HEK293 (cell line): ENCODE data around the gene AP5M1.

Source experiments
- CTCF ChIA-PET: fragments of 350-600 bp; formaldehyde crosslinking; extraction: SDS; loops from one replicate; lab custom pipeline; 2021; ENCODE audit warnings: antibody characterized with exemption; lab: Yijun Ruan, JAX
- POLR2A ChIA-PET: fragments of 300-600 bp; formaldehyde crosslinking; extraction: SDS; loops from one replicate; lab custom pipeline; 2020; ENCODE audit warnings: antibody characterized with exemption, inconsistent platforms; lab: Yijun Ruan, JAX
- H3K27ac ChIP-seq: fragments of 200-500 bp; sonication (Bioruptor generic); 2 replicates; pipeline ENCODE4 v1.5.1; 2014; ENCODE audit warnings: low read depth, low read length, control low read depth, inconsistent platforms; ENCODE audit errors: extremely low read depth
- H3K36me3 ChIP-seq, 2 experiments: fragments of 200-500 bp in 1 of 2; sonication (Bioruptor generic) in 1 of 2; 1 replicate in 1 of 2; 2 replicates in 1 of 2; pipeline ENCODE4 v1.5.1; 2014 to 2017; ENCODE audit warnings: inconsistent platforms in 2 of 2, low read length in 2 of 2; ENCODE audit not compliant: control insufficient read depth in 2 of 2, insufficient read depth in 1 of 2
- H3K4me1 ChIP-seq: fragments of 200-500 bp; sonication (Bioruptor generic); 2 replicates; pipeline ENCODE4 v1.5.1; 2014; ENCODE audit warnings: mild to moderate bottlenecking, low read length, inconsistent platforms; ENCODE audit not compliant: control insufficient read depth, insufficient read depth
- H3K4me3 ChIP-seq: 2 replicates; pipeline ENCODE4 v1.5.1; 2011; ENCODE audit warnings: low read depth, mild to moderate bottlenecking, control low read depth, low read length, moderate library complexity
- H3K9me3 ChIP-seq: fragments of 200-500 bp; sonication (Bioruptor generic); 2 replicates; pipeline ENCODE4 v1.5.1; 2014; ENCODE audit warnings: low read depth, low read length, inconsistent platforms; ENCODE audit not compliant: control insufficient read depth, insufficient read depth
- KLF8 ChIP-seq: fragments of 450-650 bp; formaldehyde crosslinking; IDR thresholded peaks from 2 replicates; pipeline ENCODE4 v1.5.1; 2016; ENCODE audit warnings: missing biosample characterization, missing genetic modification characterization
- KLF9 ChIP-seq: fragments of 450-650 bp; formaldehyde crosslinking; IDR thresholded peaks from 2 replicates; pipeline ENCODE4 v1.5.1; 2016; ENCODE audit warnings: missing biosample characterization, missing genetic modification characterization, low read depth
- MEIS1 ChIP-seq: sonication (generic); formaldehyde crosslinking; IDR thresholded peaks from 2 replicates; pipeline ENCODE4 v1.8.1; 2022; ENCODE audit warnings: missing genetic modification reagents, mild to moderate bottlenecking, borderline replicate concordance
- OSR2 ChIP-seq: fragments of 450-650 bp; formaldehyde crosslinking; IDR thresholded peaks from 2 replicates; pipeline ENCODE4 v1.5.1; 2016; ENCODE audit warnings: missing biosample characterization, missing genetic modification characterization
- RBAK ChIP-seq: fragments of 450-650 bp; formaldehyde crosslinking; IDR thresholded peaks from 2 replicates; pipeline ENCODE4 v1.5.1; 2016; ENCODE audit warnings: missing biosample characterization, missing genetic modification characterization
- SCRT1 ChIP-seq: fragments of 450-650 bp; formaldehyde crosslinking; IDR thresholded peaks from 2 replicates; pipeline ENCODE4 v1.5.1; 2016; ENCODE audit warnings: missing biosample characterization, missing genetic modification characterization, borderline replicate concordance
- SP2 ChIP-seq: fragments of 450-650 bp; formaldehyde crosslinking; IDR thresholded peaks from 2 replicates; pipeline ENCODE4 v1.5.1; 2016; ENCODE audit warnings: missing biosample characterization, missing genetic modification characterization
- YY2 ChIP-seq: fragments of 450-650 bp; formaldehyde crosslinking; IDR thresholded peaks from 2 replicates; pipeline ENCODE4 v1.5.1; 2016; ENCODE audit warnings: missing biosample characterization, missing genetic modification characterization
- ZBTB17 ChIP-seq: fragments of 450-650 bp; formaldehyde crosslinking; IDR thresholded peaks from 2 replicates; pipeline ENCODE4 v1.5.1; 2016; ENCODE audit warnings: missing biosample characterization, missing genetic modification characterization
- ZNF146 ChIP-seq: fragments of 450-650 bp; formaldehyde crosslinking; IDR thresholded peaks from 2 replicates; pipeline ENCODE4 v1.5.1; 2016; ENCODE audit warnings: missing biosample characterization, missing genetic modification characterization
- ZNF19 ChIP-seq: fragments of 450-650 bp; formaldehyde crosslinking; IDR thresholded peaks from 2 replicates; pipeline ENCODE4; 2016; ENCODE audit warnings: missing biosample characterization, missing genetic modification characterization, low read depth
- ZNF211 ChIP-seq: fragments of 450-650 bp; formaldehyde crosslinking; IDR thresholded peaks from 2 replicates; pipeline ENCODE4 v1.5.1; 2016; ENCODE audit warnings: low read depth, missing biosample characterization, missing genetic modification characterization
- ZNF266 ChIP-seq: fragments of 450-650 bp; formaldehyde crosslinking; IDR thresholded peaks from 2 replicates; pipeline ENCODE4 v1.5.1; 2016; ENCODE audit warnings: missing biosample characterization, missing genetic modification characterization, low read depth
- ZNF292 ChIP-seq: fragments of 450-650 bp; formaldehyde crosslinking; IDR thresholded peaks from 2 replicates; pipeline ENCODE4 v1.5.1; 2016; ENCODE audit warnings: low read depth, missing biosample characterization, missing genetic modification characterization, borderline replicate concordance
- ZNF335 ChIP-seq: fragments of 450-650 bp; formaldehyde crosslinking; conservative IDR thresholded peaks from 2 replicates; pipeline ENCODE4 v1.5.1; 2016; ENCODE audit warnings: missing biosample characterization, missing genetic modification characterization
- ZNF394 ChIP-seq: fragments of 450-650 bp; formaldehyde crosslinking; IDR thresholded peaks from 2 replicates; pipeline ENCODE4 v1.5.1; 2016; ENCODE audit warnings: missing biosample characterization, missing genetic modification characterization, mild to moderate bottlenecking, moderate library complexity, borderline replicate concordance
- ZNF416 ChIP-seq: fragments of 450-650 bp; formaldehyde crosslinking; IDR thresholded peaks from 2 replicates; pipeline ENCODE4 v1.5.1; 2016; ENCODE audit warnings: missing biosample characterization, missing genetic modification characterization
- ZNF433 ChIP-seq: fragments of 450-650 bp; formaldehyde crosslinking; IDR thresholded peaks from 2 replicates; pipeline ENCODE4 v1.5.1; 2016; ENCODE audit warnings: missing biosample characterization, missing genetic modification characterization, low read depth
- ZNF629 ChIP-seq: fragments of 450-650 bp; formaldehyde crosslinking; IDR thresholded peaks from 2 replicates; pipeline ENCODE4 v1.5.1; 2017; ENCODE audit warnings: missing biosample characterization, missing genetic modification characterization
- ZNF660 ChIP-seq: fragments of 450-650 bp; IDR thresholded peaks from 2 replicates; pipeline ENCODE4 v1.5.1; 2018; ENCODE audit warnings: missing biosample characterization, mild to moderate bottlenecking, missing genetic modification characterization
- ZNF670 ChIP-seq: fragments of 450-650 bp; formaldehyde crosslinking; IDR thresholded peaks from 2 replicates; pipeline ENCODE4 v1.5.1; 2016; ENCODE audit warnings: missing biosample characterization, missing genetic modification characterization, low read depth
- ZSCAN16 ChIP-seq: fragments of 450-650 bp; formaldehyde crosslinking; IDR thresholded peaks from 2 replicates; pipeline ENCODE4 v1.5.1; 2016; ENCODE audit warnings: missing biosample characterization, missing genetic modification characterization
- TF ChIP-seq, protein P1 (sequence below): fragments of 450-650 bp; formaldehyde crosslinking; IDR thresholded peaks from 2 replicates; pipeline ENCODE4 v1.5.1; 2016; ENCODE audit warnings: missing biosample characterization, missing genetic modification characterization
- TF ChIP-seq, protein P2 (sequence below): fragments of 450-650 bp; formaldehyde crosslinking; IDR thresholded peaks from 2 replicates; pipeline ENCODE4; 2016; ENCODE audit warnings: missing biosample characterization, missing genetic modification characterization
- TF ChIP-seq, protein P3 (sequence below): fragments of 450-650 bp; formaldehyde crosslinking; IDR thresholded peaks from 2 replicates; pipeline ENCODE4 v1.5.1; 2016; ENCODE audit warnings: missing biosample characterization, missing genetic modification characterization, borderline replicate concordance

AP5M1 gene

DNA sequence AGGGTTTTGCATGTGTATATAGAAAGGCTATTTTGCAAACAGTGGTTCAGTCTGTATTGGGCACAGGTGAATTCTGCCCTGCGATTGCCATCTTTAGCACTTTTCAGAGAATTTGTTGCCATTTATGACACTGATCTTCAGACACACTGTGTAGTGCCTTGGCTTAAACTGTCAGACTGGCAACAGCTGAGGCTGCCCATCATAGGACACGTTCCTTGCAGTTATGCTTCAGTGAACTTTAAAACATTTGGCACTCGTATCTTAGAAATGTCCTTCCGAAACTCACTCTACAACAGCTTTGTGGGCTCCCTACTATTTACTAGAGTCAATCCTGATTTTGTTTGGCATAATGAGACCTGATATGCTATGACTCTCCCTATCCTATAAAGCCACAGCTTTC lies 29.1 kb downstream of the AP5M1 start:
- Histone ChIP-seq H3K27ac (no peak overlapping the region), H3K9me3 (no peaks in the 10 kb centered on the region), H3K36me3 (no peaks in the 10 kb centered on the region), H3K4me1 (no peaks in the 10 kb centered on the region), H3K4me3 (no peak overlapping the region)
- ChIA-PET CTCF (interaction anchor here (0.8 kb wide), 1 partner anchor 807 kb away, joined by 3 read pairs; no protein-coding TSS in a partner anchor), POLR2A (interaction anchor here (0.6 kb wide), 1 partner anchor 35 kb away, joined by 3 read pairs; no protein-coding TSS in a partner anchor)
- TF ChIP-seq SP2 (no peak), RBAK (no peak), MEIS1 (no peak), ZNF292 (tag by site-specific recombination) (no peak), ZNF146 (tag by site-specific recombination) (no peak), ZSCAN16 (tag by site-specific recombination) (no peak), ZNF19 (tag by site-specific recombination) (no peak), ZNF670 (tag by site-specific recombination) (no peak), KLF9 (no peak), SCRT1 (tag by site-specific recombination) (no peak)

DNA sequence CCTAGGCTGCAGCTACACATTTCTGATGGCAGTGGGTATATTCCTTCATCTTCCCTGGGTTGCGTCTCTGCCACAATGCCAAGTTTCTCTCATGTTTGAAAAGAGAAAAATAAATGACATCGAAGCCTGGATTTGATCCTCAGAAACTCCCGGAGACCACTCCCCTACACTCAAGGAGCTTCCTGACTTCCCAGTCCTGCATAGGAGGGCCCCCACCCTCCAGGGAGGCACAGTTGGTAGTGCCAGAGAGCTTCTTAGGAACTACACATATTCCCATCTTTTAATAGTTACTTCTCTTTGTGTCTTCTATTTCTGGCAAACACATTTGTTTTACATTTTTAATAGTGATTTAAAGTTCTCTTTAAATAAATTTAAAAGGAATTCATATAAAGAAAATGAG lies 30.7 kb downstream of the AP5M1 start:
- no peaks in the 10 kb centered on the region for H3K36me3 ChIP-seq
- H3K4me3 ChIP-seq, result no peak overlapping the region
- ChIA-PET POLR2A (no interaction called here), CTCF (interaction anchor here (0.6 kb wide), 1 partner anchor 264 kb away, joined by 4 read pairs; no protein-coding TSS in a partner anchor)
- H3K27ac ChIP-seq, result no peak overlapping the region
- H3K9me3 ChIP-seq, result no peaks in the 10 kb centered on the region
- H3K4me1 ChIP-seq, result no peaks in the 10 kb centered on the region
- TF ChIP-seq ZNF266 (tag by site-specific recombination) (no peak), ZNF394 (tag by site-specific recombination) (no peak), ZNF660 (tag by site-specific recombination) (no peak), OSR2 (tag by site-specific recombination) (no peak), YY2 (tag by site-specific recombination) (no peak), KLF8 (no peak), ZNF629 (tag by site-specific recombination) (no peak)
- TF ChIP-seq, protein P1, sequence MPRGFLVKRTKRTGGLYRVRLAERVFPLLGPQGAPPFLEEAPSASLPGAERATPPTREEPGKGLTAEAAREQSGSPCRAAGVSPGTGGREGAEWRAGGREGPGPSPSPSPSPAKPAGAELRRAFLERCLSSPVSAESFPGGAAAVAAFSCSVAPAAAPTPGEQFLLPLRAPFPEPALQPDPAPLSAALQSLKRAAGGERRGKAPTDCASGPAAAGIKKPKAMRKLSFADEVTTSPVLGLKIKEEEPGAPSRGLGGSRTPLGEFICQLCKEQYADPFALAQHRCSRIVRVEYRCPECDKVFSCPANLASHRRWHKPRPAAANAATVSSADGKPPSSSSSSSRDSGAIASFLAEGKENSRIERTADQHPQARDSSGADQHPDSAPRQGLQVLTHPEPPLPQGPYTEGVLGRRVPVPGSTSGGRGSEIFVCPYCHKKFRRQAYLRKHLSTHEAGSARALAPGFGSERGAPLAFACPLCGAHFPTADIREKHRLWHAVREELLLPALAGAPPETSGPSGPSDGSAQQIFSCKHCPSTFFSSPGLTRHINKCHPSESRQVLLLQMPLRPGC (tag by site-specific recombination), result no peak
- TF ChIP-seq, protein P2, sequence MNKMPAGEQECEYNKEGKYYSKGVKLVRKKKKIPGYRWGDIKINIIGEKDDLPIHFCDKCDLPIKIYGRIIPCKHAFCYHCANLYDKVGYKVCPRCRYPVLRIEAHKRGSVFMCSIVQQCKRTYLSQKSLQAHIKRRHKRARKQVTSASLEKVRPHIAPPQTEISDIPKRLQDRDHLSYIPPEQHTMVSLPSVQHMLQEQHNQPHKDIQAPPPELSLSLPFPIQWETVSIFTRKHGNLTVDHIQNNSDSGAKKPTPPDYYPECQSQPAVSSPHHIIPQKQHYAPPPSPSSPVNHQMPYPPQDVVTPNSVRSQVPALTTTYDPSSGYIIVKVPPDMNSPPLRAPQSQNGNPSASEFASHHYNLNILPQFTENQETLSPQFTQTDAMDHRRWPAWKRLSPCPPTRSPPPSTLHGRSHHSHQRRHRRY (tag by site-specific recombination), result no peak
- TF ChIP-seq, protein P3, sequence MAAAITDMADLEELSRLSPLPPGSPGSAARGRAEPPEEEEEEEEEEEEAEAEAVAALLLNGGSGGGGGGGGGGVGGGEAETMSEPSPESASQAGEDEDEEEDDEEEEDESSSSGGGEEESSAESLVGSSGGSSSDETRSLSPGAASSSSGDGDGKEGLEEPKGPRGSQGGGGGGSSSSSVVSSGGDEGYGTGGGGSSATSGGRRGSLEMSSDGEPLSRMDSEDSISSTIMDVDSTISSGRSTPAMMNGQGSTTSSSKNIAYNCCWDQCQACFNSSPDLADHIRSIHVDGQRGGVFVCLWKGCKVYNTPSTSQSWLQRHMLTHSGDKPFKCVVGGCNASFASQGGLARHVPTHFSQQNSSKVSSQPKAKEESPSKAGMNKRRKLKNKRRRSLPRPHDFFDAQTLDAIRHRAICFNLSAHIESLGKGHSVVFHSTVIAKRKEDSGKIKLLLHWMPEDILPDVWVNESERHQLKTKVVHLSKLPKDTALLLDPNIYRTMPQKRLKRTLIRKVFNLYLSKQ (tag by site-specific recombination), result no peak

DNA sequence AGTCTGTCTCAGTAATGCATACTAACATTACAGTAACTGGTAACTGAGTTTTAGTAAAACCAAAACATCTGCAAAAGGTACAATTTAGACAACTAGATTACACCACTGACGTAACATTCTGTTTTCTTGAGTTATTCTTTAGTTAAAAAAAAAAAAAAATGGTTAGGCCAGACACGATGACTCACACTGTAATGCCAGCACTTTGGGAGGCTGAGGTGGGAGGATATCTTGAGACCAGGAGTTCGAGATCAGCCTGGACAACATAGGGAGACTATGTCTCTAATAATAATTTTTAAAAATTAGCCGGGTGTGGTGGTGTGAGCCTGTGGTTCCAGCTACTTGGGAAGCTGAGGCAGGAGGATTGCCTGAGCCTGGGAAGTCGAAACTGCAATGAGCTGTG lies 34.1 kb downstream of the AP5M1 start:
- Histone ChIP-seq H3K4me1 (no peaks in the 10 kb centered on the region), H3K9me3 (no peaks in the 10 kb centered on the region), H3K36me3 (no peaks in the 10 kb centered on the region), H3K27ac (no peak overlapping the region), H3K4me3 (no peak overlapping the region)
- CTCF ChIA-PET, result interaction anchor here (1.5 kb wide), 1 partner anchor 14 kb away, joined by 3 read pairs; no protein-coding TSS in a partner anchor
- POLR2A ChIA-PET, result no interaction called here
- no peak for TF ChIP-seq ZNF416 (tag by site-specific recombination)
- no peak for TF ChIP-seq ZNF211 (tag by site-specific recombination)
- no peak for TF ChIP-seq ZNF433
- no peak for TF ChIP-seq ZBTB17 (tag by site-specific recombination)
- TF ChIP-seq ZNF335 (tag by site-specific recombination), result no peak
